HG03135 (cell line): ENCODE results near the gene UBE2H.

ENCODE experiments used
- ATAC-seq: cut with Tn5 transposase; IDR thresholded peaks from one replicate; pipeline ENCODE4 v1.9.1; 2021; ENCODE audit warnings: mild to moderate bottlenecking, moderate library complexity; ENCODE audit not compliant: unreplicated experiment

The UBE2H gene

GRCh38 chr7:129950933-129951225 is 1.9 kb downstream of the UBE2H start:
- no peak for ATAC-seq

GRCh38 chr7:129950191-129950932 is 2.4 kb downstream of the UBE2H start:
- ATAC-seq, result peak; percentile 27

GRCh38 chr7:129949292-129950133 is 3.2 kb downstream of the UBE2H start:
- peak; percentile 17 for ATAC-seq

GRCh38 chr7:129948877-129949291 is 3.9 kb downstream of the UBE2H start:
- peak; percentile 58 for ATAC-seq

GRCh38 chr7:129948338-129948737 is 4.4 kb downstream of the UBE2H start:
- ATAC-seq, result no peak

- no peak for ATAC-seq
Observed at GRCh38 chr7:129947701-129948100, 5.1 kb downstream of the UBE2H start.

GRCh38 chr7:129947049-129947448 is 5.7 kb downstream of the UBE2H start:
- ATAC-seq, result no peak

- no peak for ATAC-seq
Observed at GRCh38 chr7:129946282-129946681, 6.5 kb downstream of the UBE2H start.

- ATAC-seq, result no peak
Observed at GRCh38 chr7:129943352-129943751, 9.4 kb downstream of the UBE2H start.

GRCh38 chr7:129940329-129940728 is 12.4 kb downstream of the UBE2H start:
- ATAC-seq, result no peak

GRCh38 chr7:129939881-129940280 is 12.9 kb downstream of the UBE2H start:
- ATAC-seq, result no peak

GRCh38 chr7:129933627-129934026 is 19.1 kb downstream of the UBE2H start:
- ATAC-seq, result no peak

GRCh38 chr7:129926618-129927017 is 26.1 kb downstream of the UBE2H start:
- no peak for ATAC-seq

GRCh38 chr7:129925416-129926002 is 27.3 kb downstream of the UBE2H start:
- ATAC-seq, result no peak

- no peak for ATAC-seq
Observed at GRCh38 chr7:129924602-129925001, 28.2 kb downstream of the UBE2H start.

- ATAC-seq, result peak; percentile 83
Observed at GRCh38 chr7:129923709-129924108, 29.1 kb downstream of the UBE2H start.

GRCh38 chr7:129919492-129919891 is 33.3 kb downstream of the UBE2H start:
- ATAC-seq, result no peak

GRCh38 chr7:129918922-129919321 is 33.8 kb downstream of the UBE2H start:
- ATAC-seq, result no peak

- no peak for ATAC-seq
Observed at GRCh38 chr7:129917934-129918333, 34.8 kb downstream of the UBE2H start.

GRCh38 chr7:129914536-129915272 is 38.1 kb downstream of the UBE2H start:
- ATAC-seq, result no peak

- ATAC-seq, result no peak
Observed at GRCh38 chr7:129913428-129913827, 39.3 kb downstream of the UBE2H start.
